GM19397 (cell line): ENCODE data around the gene TMEM121.
A peak's percentile ranks its signal among the peaks of the same experiment; 100 is the strongest.
"Not testable (repeated sequence)": the region's sequence is repeated elsewhere in the genome, so short reads cannot be mapped to it uniquely, and the experiment has no call there.

ENCODE experiments used
- ATAC-seq: cut with Tn5 transposase; IDR thresholded peaks from one replicate; pipeline ENCODE4 v1.9.1; 2021; ENCODE audit warnings: mild to moderate bottlenecking, moderate library complexity; ENCODE audit not compliant: unreplicated experiment

Gene TMEM121

GRCh38 chr14:105567164-105568103 is 41.1 kb downstream of the TMEM121 start:
- ATAC-seq, result not testable (repeated sequence)

- not testable (repeated sequence) for ATAC-seq
Observed at GRCh38 chr14:105568140-105568843, 41.9 kb downstream of the TMEM121 start.

- ATAC-seq, result no peak
Observed at GRCh38 chr14:105568859-105569766, 42.7 kb downstream of the TMEM121 start.

GRCh38 chr14:105570482-105570881 is 44.1 kb downstream of the TMEM121 start:
- ATAC-seq, result no peak

- ATAC-seq, result not testable (repeated sequence)
Observed at GRCh38 chr14:105571181-105571951, 45.0 kb downstream of the TMEM121 start.

- not testable (repeated sequence) for ATAC-seq
Observed at GRCh38 chr14:105572063-105572462, 45.7 kb downstream of the TMEM121 start.

- ATAC-seq, result not testable (repeated sequence)
Observed at GRCh38 chr14:105573841-105574240, 47.5 kb downstream of the TMEM121 start.

GRCh38 chr14:105574411-105574810 is 48.0 kb downstream of the TMEM121 start:
- not testable (repeated sequence) for ATAC-seq

- ATAC-seq, result peak; percentile 50
Observed at GRCh38 chr14:105575016-105575700, 48.8 kb downstream of the TMEM121 start.

- ATAC-seq, result no peak
Observed at GRCh38 chr14:105576525-105577088, 50.2 kb downstream of the TMEM121 start.

- ATAC-seq, result no peak
Observed at GRCh38 chr14:105577314-105577861, 51.0 kb downstream of the TMEM121 start.

- no peak for ATAC-seq
Observed at GRCh38 chr14:105578070-105578469, 51.7 kb downstream of the TMEM121 start.

GRCh38 chr14:105579221-105579620 is 52.8 kb downstream of the TMEM121 start:
- not testable (repeated sequence) for ATAC-seq
